GM23338 (cell line): ENCODE data around the gene LRRN4. TPM values are rescaled to one million over a fixed set of nuclear protein-coding genes. Genes with fewer than 3 reads are reported as not detected.

ENCODE experiments used
- ATAC-seq: fragments of 200-7000 bp; cut with Tn5 transposase; 3 replicates; pipeline ENCODE4 v1.9.1; 2020
- DNase-seq: peaks from one replicate; pipeline ENCODE4 v3.0.0-alpha.2; 2015; ENCODE audit warnings: low spot score
- H2AFZ ChIP-seq: fragments of 200-600 bp; sonication (generic); 2 replicates; pipeline ENCODE4 v1.8.0; 2016; ENCODE audit warnings: antibody characterized with exemption, mild to moderate bottlenecking, moderate library complexity
- H3F3A ChIP-seq: fragments of 200-600 bp; sonication (generic); replicated peaks from 2 replicates; pipeline ENCODE4 v1.8.0; 2017; ENCODE audit warnings: antibody characterized with exemption, mixed run types, low read depth
- H3K27ac ChIP-seq: fragments of 200-600 bp; sonication (generic); 2 replicates; pipeline ENCODE4 v1.6.1; 2016; ENCODE audit warnings: low read depth
- H3K27me3 ChIP-seq: fragments of 200-600 bp; sonication (generic); 2 replicates; pipeline ENCODE4 v1.8.0; 2016; ENCODE audit warnings: mild to moderate bottlenecking, mixed run types, moderate library complexity; ENCODE audit not compliant: insufficient read depth
- H3K36me3 ChIP-seq: fragments of 200-600 bp; sonication (generic); 2 replicates; pipeline ENCODE4 v1.8.0; 2016; ENCODE audit warnings: mild to moderate bottlenecking; ENCODE audit not compliant: insufficient read depth
- H3K4me1 ChIP-seq: fragments of 200-600 bp; sonication (generic); 2 replicates; pipeline ENCODE4 v1.8.0; 2016; ENCODE audit warnings: mild to moderate bottlenecking, moderate library complexity; ENCODE audit not compliant: insufficient read depth
- H3K4me2 ChIP-seq: fragments of 200-600 bp; sonication (generic); 2 replicates; pipeline ENCODE4 v1.7.1; 2017; ENCODE audit warnings: mixed run types
- H3K4me3 ChIP-seq: fragments of 200-600 bp; sonication (generic); 2 replicates; pipeline ENCODE4 v1.6.1; 2016; ENCODE audit warnings: mixed run types
- H3K79me2 ChIP-seq: fragments of 200-600 bp; sonication (generic); replicated peaks from 2 replicates; pipeline ENCODE4 v1.8.0; 2017; ENCODE audit warnings: mild to moderate bottlenecking; ENCODE audit not compliant: insufficient read depth
- H3K9me2 ChIP-seq: fragments of 200-600 bp; sonication (generic); 2 replicates; pipeline ENCODE4 v1.8.0; 2017; ENCODE audit not compliant: insufficient read depth
- H4K20me1 ChIP-seq: fragments of 200-600 bp; sonication (generic); replicated peaks from 2 replicates; pipeline ENCODE4 v1.8.0; 2017; ENCODE audit warnings: mild to moderate bottlenecking; ENCODE audit not compliant: insufficient read depth
- H3K27ac Mint-ChIP-seq: 2 replicates; pipeline ENCODE4 v1.8.0; 2020; ENCODE audit warnings: inconsistent platforms, mild to moderate bottlenecking, moderate library complexity, mixed read lengths
- H3K27me3 Mint-ChIP-seq: 3 replicates; pipeline ENCODE4 v1.8.0; 2022; ENCODE audit warnings: low read depth, mild to moderate bottlenecking, moderate library complexity, mixed read lengths, inconsistent platforms; ENCODE audit not compliant: insufficient read depth, poor library complexity
- H3K36me3 Mint-ChIP-seq: 3 replicates; pipeline ENCODE4 v1.8.0; 2021; ENCODE audit warnings: low read depth, mild to moderate bottlenecking, inconsistent platforms, moderate library complexity, mixed read lengths
- H3K4me1 Mint-ChIP-seq: 3 replicates; pipeline ENCODE4 v1.8.0; 2020; ENCODE audit warnings: mild to moderate bottlenecking, inconsistent platforms, mixed read lengths
- H3K4me3 Mint-ChIP-seq: 3 replicates; pipeline ENCODE4 v1.8.0; 2021; ENCODE audit warnings: moderate library complexity, mild to moderate bottlenecking, inconsistent platforms, mixed read lengths
- H3K9me3 Mint-ChIP-seq: 3 replicates; pipeline ENCODE4 v1.8.0; 2020; ENCODE audit warnings: moderate library complexity, mild to moderate bottlenecking, inconsistent platforms, mixed read lengths
- CREB1 ChIP-seq: fragments of 250-450 bp; sonication (Bioruptor Pico); IDR thresholded peaks from 2 replicates; pipeline ENCODE4 v1.5.0; 2020; ENCODE audit warnings: low read depth, mild to moderate bottlenecking, moderate library complexity
- CTCF ChIP-seq, 2 experiments: fragments of 200-600 bp in 1 of 2; sonication (generic) in 1 of 2; conservative IDR thresholded peaks; 2 replicates each; pipeline versions ENCODE4 v1.5.1 to v1.6.1; 2016 to 2017; ENCODE audit warnings: antibody characterized with exemption in 2 of 2, low read depth in 2 of 2, mild to moderate bottlenecking in 2 of 2, moderate library complexity in 1 of 2
- ETS1 ChIP-seq: IDR thresholded peaks from 2 replicates; pipeline ENCODE4 v1.6.1; 2016; ENCODE audit warnings: antibody characterized with exemption
- EZH2 ChIP-seq: fragments of 200-600 bp; sonication (generic); IDR thresholded peaks from one replicate; pipeline ENCODE4 v1.8.0; 2017; ENCODE audit warnings: antibody characterized with exemption, mild to moderate bottlenecking, low read depth; ENCODE audit not compliant: unreplicated experiment
- EZH2phosphoT487 ChIP-seq: fragments of 200-600 bp; sonication (generic); IDR thresholded peaks from one replicate; pipeline ENCODE4 v1.8.1; 2018; ENCODE audit warnings: antibody characterized with exemption; ENCODE audit not compliant: unreplicated experiment
- JUNB ChIP-seq: IDR thresholded peaks from one replicate; pipeline ENCODE4 v1.6.1; 2016; ENCODE audit warnings: antibody characterized with exemption; ENCODE audit not compliant: unreplicated experiment
- NANOG ChIP-seq: IDR thresholded peaks from 2 replicates; pipeline ENCODE4 v1.6.1; 2016; ENCODE audit warnings: antibody characterized with exemption, borderline replicate concordance
- POLR2AphosphoS5 ChIP-seq: IDR thresholded peaks from 2 replicates; pipeline ENCODE4 v1.6.1; 2016; ENCODE audit warnings: antibody characterized with exemption, low read depth
- REST ChIP-seq: IDR thresholded peaks from one replicate; pipeline ENCODE4 v1.6.1; 2018; ENCODE audit warnings: antibody characterized with exemption; ENCODE audit not compliant: unreplicated experiment
- STAT1 ChIP-seq: IDR thresholded peaks from one replicate; pipeline ENCODE4 v1.6.1; 2016; ENCODE audit warnings: antibody characterized with exemption; ENCODE audit not compliant: unreplicated experiment
- ZNF114 ChIP-seq: fragments of 250-450 bp; sonication (Bioruptor Pico); IDR thresholded peaks from 2 replicates; pipeline ENCODE4 v1.5.0; 2020; ENCODE audit warnings: mild to moderate bottlenecking, moderate library complexity
- polyA plus RNA-seq: library from polyadenylated mRNA; unstranded; fragments of >200 nt; fragmentation: Nextera tagmentation; extraction: Ambion mirVana; gene quantifications from 2 replicates; pipeline ENCODE4 v1.2.1, GENCODE V29; 2016
- total RNA-seq: library from RNA; depleted of rRNA; stranded (reverse); fragments of >200 nt; shearing (Covaris generic); gene quantifications from 2 replicates; pipeline ENCODE4 v1.2.3, GENCODE V29; 2014

LRRN4 gene
- total and polyA plus RNA-seq, 2 experiments from 2014 or later: 0.21 to 2.2 TPM

- no peak overlapping the region for H3K27ac ChIP-seq
- H3K27me3 ChIP-seq: no peaks in the 10 kb centered on the region
- DNase-seq (no peak), ATAC-seq (no peak)
- no peaks in the 10 kb centered on the region for H3K4me1 ChIP-seq
- peaks cover 3% of the 10 kb centered on the region; the same call in 1 of the 2 replicates for H4K20me1 ChIP-seq
- Mint-ChIP-seq H3K27me3 (no peaks in the 10 kb centered on the region), H3K36me3 (peaks cover 14% of the 10 kb centered on the region), H3K9me3 (no peaks in the 10 kb centered on the region), H3K27ac (no peak overlapping the region), H3K4me1 (0 out of 3 replicates have a peak, but pooled peaks cover 5% of the 10 kb centered on the region), H3K4me3 (no peak overlapping the region)
- H3K4me2 ChIP-seq: no peak overlapping the region
- H3K79me2 ChIP-seq: no peaks in the 10 kb centered on the region
- H3F3A ChIP-seq: no peaks in the 10 kb centered on the region
- no peaks in the 10 kb centered on the region for H3K9me2 ChIP-seq
- H2AFZ ChIP-seq: no peak overlapping the region
- peaks cover 12% of the 10 kb centered on the region for H3K36me3 ChIP-seq
- no peak for TF ChIP-seq STAT1
- TF ChIP-seq POLR2AphosphoS5: no peak
- no peak for TF ChIP-seq JUNB
- no peak overlapping the region for H3K4me3 ChIP-seq
Observed at GRCh38 chr20:6091661-6092060, 37.8 kb upstream of the LRRN4 start.

GRCh38 chr20:6086868-6087267, 33.0 kb upstream of the LRRN4 start:
- Histone ChIP-seq H3K79me2 (no peaks in the 10 kb centered on the region), H3K27ac (no peak overlapping the region), H3K27me3 (no peaks in the 10 kb centered on the region), H3K4me2 (no peak overlapping the region), H3F3A (no peaks in the 10 kb centered on the region), H3K36me3 (peaks cover 7% of the 10 kb centered on the region), H3K9me2 (no peaks in the 10 kb centered on the region), H3K4me1 (no peaks in the 10 kb centered on the region), H4K20me1 (no peaks in the 10 kb centered on the region; the same call in 1 of the 2 replicates), H3K4me3 (no peak overlapping the region), H2AFZ (no peak overlapping the region)
- ATAC-seq (no peak), DNase-seq (no peak)
- H3K4me1 Mint-ChIP-seq: 0 out of 3 replicates have a peak, but pooled peaks cover 5% of the 10 kb centered on the region
- H3K27me3 Mint-ChIP-seq: no peaks in the 10 kb centered on the region
- H3K9me3 Mint-ChIP-seq: no peaks in the 10 kb centered on the region
- H3K4me3 Mint-ChIP-seq: no peak overlapping the region
- no peak overlapping the region for H3K27ac Mint-ChIP-seq
- H3K36me3 Mint-ChIP-seq: peaks cover 43% of the 10 kb centered on the region
- TF ChIP-seq REST: no peak
- no peak for TF ChIP-seq CTCF (conservative IDR thresholded peaks at IDR 0.05; ENCODE audit: low read depth in 2 of 2)
- no peak for TF ChIP-seq EZH2phosphoT487
- no peak for TF ChIP-seq STAT1
- TF ChIP-seq CREB1 (CRISPR knock-in tag): no peak
- TF ChIP-seq EZH2: no peak
- no peak for TF ChIP-seq NANOG
- no peak for TF ChIP-seq ZNF114 (CRISPR knock-in tag)
- TF ChIP-seq ETS1: no peak
